Measurements from ENCODE around the gene TMEM238. TPM values are rescaled to one million over a fixed set of nuclear protein-coding genes. Genes with fewer than 3 reads are reported as not detected.

Gene TMEM238
- total RNA-seq, 6 experiments from 2014 or later = 0.26 to 2.4 (median 0.64) TPM

GRCh38 chr19:55391191-55391670, 7.1 kb upstream of the TMEM238 start:
- no peak overlapping the region; the same call in 1 of the 2 replicates for H3K4me3 Mint-ChIP-seq
- TF ChIP-seq CTCF (IDR thresholded peaks at IDR 0.05) = no peak
- H3K36me3 Mint-ChIP-seq (ENCODE audit: low read depth) = peaks cover 47% of the 10 kb centered on the region
- peak overlapping the region; percentile 51 for H3K27ac Mint-ChIP-seq
- DNase-seq = no peak
- H3K27me3 Mint-ChIP-seq (ENCODE audit: insufficient read depth) = peaks cover 9% of the 10 kb centered on the region
- H3K9me3 Mint-ChIP-seq = peaks cover under 1% of the 10 kb centered on the region; the same call in 1 of the 2 replicates
- peaks cover 38% of the 10 kb centered on the region for H3K4me1 Mint-ChIP-seq (ENCODE audit: low read depth)

GRCh38 chr19:55390461-55390880, 6.4 kb upstream of the TMEM238 start:
- Mint-ChIP-seq H3K27me3 (ENCODE audit: insufficient read depth) (peaks cover 15% of the 10 kb centered on the region), H3K4me1 (ENCODE audit: low read depth) (peaks cover 38% of the 10 kb centered on the region), H3K27ac (peak overlapping the region; percentile 63), H3K9me3 (peaks cover 7% of the 10 kb centered on the region), H3K4me3 (no peak overlapping the region), H3K36me3 (ENCODE audit: low read depth) (peaks cover 54% of the 10 kb centered on the region)
- TF ChIP-seq CTCF (IDR thresholded peaks at IDR 0.05) = no peak
- no peak for DNase-seq

GRCh38 chr19:55389386-55390317, 5.6 kb upstream of the TMEM238 start:
- peaks cover 7% of the 10 kb centered on the region for H3K9me3 Mint-ChIP-seq
- peak overlapping the region; percentile 63 for H3K27ac Mint-ChIP-seq
- peak overlapping the region; percentile 99 for H3K4me3 Mint-ChIP-seq
- H3K27me3 Mint-ChIP-seq (ENCODE audit: insufficient read depth) = peaks cover 17% of the 10 kb centered on the region
- no peak for DNase-seq
- peaks cover 54% of the 10 kb centered on the region for H3K36me3 Mint-ChIP-seq (ENCODE audit: low read depth)
- no peak for TF ChIP-seq CTCF (IDR thresholded peaks at IDR 0.05)
- H3K4me1 Mint-ChIP-seq (ENCODE audit: low read depth) = peaks cover 42% of the 10 kb centered on the region

GRCh38 chr19:55387736-55388497, 3.8 kb upstream of the TMEM238 start:
- Mint-ChIP-seq H3K9me3 (peaks cover 7% of the 10 kb centered on the region), H3K36me3 (ENCODE audit: low read depth) (peaks cover 54% of the 10 kb centered on the region), H3K4me3 (peak overlapping the region; percentile 99), H3K4me1 (ENCODE audit: low read depth) (peaks cover 45% of the 10 kb centered on the region), H3K27ac (peak overlapping the region; percentile 95), H3K27me3 (ENCODE audit: insufficient read depth) (peaks cover 17% of the 10 kb centered on the region)
- DNase-seq = no peak
- TF ChIP-seq CTCF (IDR thresholded peaks at IDR 0.05) = no peak

GRCh38 chr19:55386493-55386971, 2.4 kb upstream of the TMEM238 start:
- H3K9me3 Mint-ChIP-seq = peaks cover 7% of the 10 kb centered on the region
- TF ChIP-seq CTCF (IDR thresholded peaks at IDR 0.05) = no peak
- H3K27me3 Mint-ChIP-seq (ENCODE audit: insufficient read depth) = peaks cover 12% of the 10 kb centered on the region
- H3K27ac Mint-ChIP-seq = peak overlapping the region; percentile 95
- DNase-seq = no peak
- peaks cover 42% of the 10 kb centered on the region for H3K4me1 Mint-ChIP-seq (ENCODE audit: low read depth)
- H3K4me3 Mint-ChIP-seq = peak overlapping the region; percentile 99
- H3K36me3 Mint-ChIP-seq (ENCODE audit: low read depth) = peaks cover 47% of the 10 kb centered on the region

All from HFFc6 (cell line).